Prostate gland (tissue), 2 donors: ENCODE results near the gene GALNS. TPM values are rescaled to one million over a fixed set of nuclear protein-coding genes. Genes with fewer than 3 reads are reported as not detected.

Source experiments
- DNase-seq: peaks from one replicate; pipeline ENCODE4 v3.0.0-alpha.2; 2019; ENCODE audit warnings: low spot score
- H3K27ac ChIP-seq, 2 donors: fragments of 200-600 bp; sonication (generic); 2 replicates each; pipeline ENCODE4 v1.5.1; 2017 to 2019
- H3K27me3 ChIP-seq: fragments of 200-600 bp; sonication (generic); replicated peaks from 2 replicates; pipeline ENCODE4 v1.5.1; 2019; ENCODE audit not compliant: insufficient read depth
- H3K36me3 ChIP-seq, 2 donors: fragments of 200-600 bp; sonication (generic); 1 replicate in 1 of 2; 2 replicates in 1 of 2; pipeline versions ENCODE4 v1.5.1 to v1.8.1; 2017 to 2019
- H3K4me1 ChIP-seq: fragments of 200-600 bp; sonication (generic); replicated peaks from 2 replicates; pipeline ENCODE4 v1.5.1; 2019
- H3K4me3 ChIP-seq, 2 donors: fragments of 200-600 bp; sonication (generic); 2 replicates each; pipeline ENCODE4 v1.5.1; 2017 to 2019
- H3K9me3 ChIP-seq: fragments of 200-600 bp; sonication (generic); 2 replicates; pipeline ENCODE4 v1.5.1; 2017
- POLR2A ChIP-seq: fragments of 450-650 bp; IDR thresholded peaks from one replicate; pipeline ENCODE4 v1.6.1; 2016; ENCODE audit warnings: antibody characterized with exemption, mild to moderate bottlenecking
- POLR2AphosphoS5 ChIP-seq: sonication (generic); formaldehyde crosslinking; IDR thresholded peaks from one replicate; pipeline ENCODE4 v1.6.1; 2017; ENCODE audit warnings: antibody characterized with exemption
- WGBS: methylation state at CpG from one replicate; pipeline ENCODE4 v1.1.5; 2018; 5-methylcytosine and 5-hydroxymethylcytosine counted together
- intact Hi-C: fragments of 100-400 bp; cut with DNase I; formaldehyde crosslinking; loops from one replicate; pipeline ENCODE4 v1.14.2; 2022
- total RNA-seq, 2 donors: library from RNA; depleted of rRNA; stranded (reverse); fragments of >200 nt; gene quantifications; one replicate each; pipeline ENCODE4 v1.1.0, GENCODE V29; 2016
- TF ChIP-seq, protein P1 (sequence below), 4 experiments: fragments of 200-600 bp in 2 of 4; fragments of 450-650 bp in 2 of 4; sonication (generic) in 2 of 4; IDR thresholded peaks; 1 replicate in 3 of 4; 2 replicates in 1 of 4; pipeline ENCODE4 v1.5.1; 2016 to 2019; ENCODE audit warnings: antibody characterized with exemption in 4 of 4, mild to moderate bottlenecking in 2 of 4, moderate library complexity in 2 of 4

The GALNS gene
- total RNA-seq, 2 donors from 2014 or later: 20.4 to 75.1 TPM

DNA sequence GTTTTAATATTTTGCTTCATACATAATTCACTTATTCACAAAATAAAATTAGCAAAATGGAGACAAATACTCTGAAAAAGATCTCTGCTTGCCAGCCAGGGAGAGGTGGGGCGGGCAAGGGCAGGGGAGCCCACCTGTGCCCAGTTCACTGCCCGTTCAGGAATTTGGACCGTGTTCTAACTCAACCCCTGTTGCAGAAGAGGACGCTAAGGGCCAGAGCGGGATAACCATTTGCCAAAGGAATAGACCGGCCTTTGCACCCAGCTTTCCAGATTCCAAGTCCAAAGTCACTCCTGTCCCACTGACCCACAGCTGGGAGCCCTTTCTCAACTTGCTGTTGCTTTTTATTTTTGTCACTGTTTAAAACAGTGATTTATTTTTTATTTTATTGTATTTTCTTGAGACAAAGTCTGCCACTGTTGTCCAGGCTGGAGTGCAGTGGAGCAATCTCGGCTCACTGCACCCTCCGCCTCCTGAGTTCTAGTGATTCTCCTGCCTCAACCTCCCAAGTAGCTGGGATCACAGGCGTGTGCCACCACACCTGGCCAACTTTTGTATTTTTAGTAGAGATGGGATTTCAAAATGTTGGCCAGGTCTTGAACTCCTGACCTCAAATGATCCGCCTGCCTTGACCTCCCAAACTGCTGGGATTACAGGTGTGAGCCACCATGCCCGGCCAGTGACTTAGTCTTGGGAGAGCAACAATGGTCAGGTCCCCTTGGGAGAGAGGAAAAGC lies 69.0 kb downstream of the GALNS start:
- WGBS: 82% methylated on average over 11 of the region's 11 CpGs
- intact Hi-C loops: no loop called here
- H3K4me1 ChIP-seq: peaks cover 5% of the 10 kb centered on the region

DNA sequence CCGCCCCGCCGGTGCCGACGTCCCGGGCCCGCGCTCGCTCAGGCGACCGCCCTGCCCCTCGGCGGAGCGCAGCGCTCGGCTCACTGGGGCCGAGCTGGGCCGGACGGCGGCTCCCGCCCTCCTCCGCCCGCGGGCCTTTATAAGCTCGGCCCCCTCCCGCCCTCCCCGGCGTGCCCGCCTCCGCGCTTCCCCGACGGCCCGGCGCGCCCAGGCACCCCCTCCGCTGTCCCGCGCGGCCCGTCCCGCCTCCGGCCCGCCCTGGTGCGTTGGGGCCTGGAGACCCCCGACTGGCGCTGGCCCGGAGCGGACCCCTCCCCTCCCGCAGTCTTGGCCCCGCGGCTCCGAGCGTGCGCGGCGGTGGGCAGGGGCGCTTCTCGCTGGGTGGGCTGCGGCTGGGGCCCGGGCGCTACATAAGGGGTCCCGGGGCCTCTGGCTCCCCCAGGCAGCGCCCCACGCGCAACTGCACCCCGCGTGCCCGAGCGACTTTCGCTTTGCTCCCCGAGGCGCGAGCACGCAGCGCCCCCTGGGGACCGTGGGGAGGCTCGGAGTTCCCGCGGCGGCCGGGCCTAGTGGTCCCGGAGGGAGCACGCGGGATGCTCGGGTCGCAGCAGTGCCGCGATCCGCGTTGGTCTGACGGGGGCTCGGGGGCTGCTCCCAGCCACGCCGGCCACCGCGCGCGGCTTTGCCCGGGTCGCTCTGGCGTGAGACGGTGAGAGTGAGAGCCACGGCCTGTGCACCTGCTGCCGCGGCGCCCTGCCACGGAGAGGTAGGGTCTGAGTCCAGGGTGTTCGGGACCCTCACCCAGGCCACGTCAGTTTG lies 71.4 kb downstream of the GALNS start, which contains the start of gene PIEZO1:
TSS of gene PIEZO1 (minus strand) at position 115 of the 819 bp plus-strand sequence. CDS start 256 bp downstream, outside the sequence.
- DNase-seq: peak; percentile 61
- Histone ChIP-seq H3K4me1 (peaks cover 5% of the 10 kb centered on the region), H3K4me3 (peak within 1 kb of the TSS; percentile 86 to 89), H3K27me3 (no peaks in the 10 kb centered on the region), H3K27ac (peak within 1 kb of the TSS; percentile 90 to 94), H3K9me3 (no peaks in the 10 kb centered on the region), H3K36me3 (no peaks in the 10 kb centered on the region)
- TF ChIP-seq, protein P1, sequence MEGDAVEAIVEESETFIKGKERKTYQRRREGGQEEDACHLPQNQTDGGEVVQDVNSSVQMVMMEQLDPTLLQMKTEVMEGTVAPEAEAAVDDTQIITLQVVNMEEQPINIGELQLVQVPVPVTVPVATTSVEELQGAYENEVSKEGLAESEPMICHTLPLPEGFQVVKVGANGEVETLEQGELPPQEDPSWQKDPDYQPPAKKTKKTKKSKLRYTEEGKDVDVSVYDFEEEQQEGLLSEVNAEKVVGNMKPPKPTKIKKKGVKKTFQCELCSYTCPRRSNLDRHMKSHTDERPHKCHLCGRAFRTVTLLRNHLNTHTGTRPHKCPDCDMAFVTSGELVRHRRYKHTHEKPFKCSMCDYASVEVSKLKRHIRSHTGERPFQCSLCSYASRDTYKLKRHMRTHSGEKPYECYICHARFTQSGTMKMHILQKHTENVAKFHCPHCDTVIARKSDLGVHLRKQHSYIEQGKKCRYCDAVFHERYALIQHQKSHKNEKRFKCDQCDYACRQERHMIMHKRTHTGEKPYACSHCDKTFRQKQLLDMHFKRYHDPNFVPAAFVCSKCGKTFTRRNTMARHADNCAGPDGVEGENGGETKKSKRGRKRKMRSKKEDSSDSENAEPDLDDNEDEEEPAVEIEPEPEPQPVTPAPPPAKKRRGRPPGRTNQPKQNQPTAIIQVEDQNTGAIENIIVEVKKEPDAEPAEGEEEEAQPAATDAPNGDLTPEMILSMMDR (IDR thresholded peaks at IDR 0.05): peak; percentile 86 to 98 (median 97)
- peak; percentile 46 for TF ChIP-seq POLR2A
- TF ChIP-seq POLR2AphosphoS5: peak; percentile 9
- 5% methylated on average over 48 of the region's 110 CpGs for WGBS
- intact Hi-C loops: no loop called here

More for the DNA sequence above, 69.0 kb downstream of the GALNS start:
- no peak overlapping the region for H3K4me3 ChIP-seq
- H3K27ac ChIP-seq: no peak overlapping the region
- H3K36me3 ChIP-seq: no peaks in the 10 kb centered on the region
- DNase-seq: no peak
- no peaks in the 10 kb centered on the region for H3K9me3 ChIP-seq
- no peaks in the 10 kb centered on the region for H3K27me3 ChIP-seq
- TF ChIP-seq POLR2AphosphoS5 (no peak), POLR2A (no peak)
- TF ChIP-seq, protein P1 (IDR thresholded peaks at IDR 0.05): no peak

GRCh38 chr16:88784856-88785105 lies 72.0 kb downstream of the GALNS start:
- H3K4me3 ChIP-seq: peak overlapping the region; percentile 86 to 89
- H3K36me3 ChIP-seq: no peaks in the 10 kb centered on the region
- 0% methylated on average over 10 of the region's 32 CpGs for WGBS
- H3K9me3 ChIP-seq: no peaks in the 10 kb centered on the region
- intact Hi-C loops: loop anchor here (1.0 kb wide), 1 partner anchor 41 kb away; no protein-coding TSS in a partner anchor
- peaks cover 8% of the 10 kb centered on the region for H3K4me1 ChIP-seq
- H3K27ac ChIP-seq: peak overlapping the region; percentile 90 to 94
- no peak for TF ChIP-seq POLR2A
- no peak for TF ChIP-seq POLR2AphosphoS5
- TF ChIP-seq, protein P1 (IDR thresholded peaks at IDR 0.05): no peak
- DNase-seq: no peak
- no peaks in the 10 kb centered on the region for H3K27me3 ChIP-seq

- no peaks in the 10 kb centered on the region for H3K27me3 ChIP-seq
- WGBS: 2% methylated on average over 38 of the region's 74 CpGs
- DNase-seq: peak; percentile 71
- no peaks in the 10 kb centered on the region for H3K36me3 ChIP-seq
- H3K27ac ChIP-seq: peak overlapping the region; percentile 90 to 94
- peak overlapping the region; percentile 86 to 89 for H3K4me3 ChIP-seq
- intact Hi-C loops: loop anchor here (1.0 kb wide), 1 partner anchor 41 kb away; no protein-coding TSS in a partner anchor
- H3K9me3 ChIP-seq: no peaks in the 10 kb centered on the region
- TF ChIP-seq POLR2AphosphoS5 (peak; percentile 26), POLR2A (no peak)
- TF ChIP-seq, protein P1 (IDR thresholded peaks at IDR 0.05): peak; percentile 18 to 60 (median 54)
- peaks cover 8% of the 10 kb centered on the region for H3K4me1 ChIP-seq
Measured at GRCh38 chr16:88784074-88784855, 72.5 kb downstream of the GALNS start.
